NCI-H1092 (cell line): ENCODE data around the gene PGA5.

Experiments
- DNase-seq: peaks from one replicate; lab custom pipeline; 2025; lab: John Stamatoyannopoulos, UW

The PGA5 gene

DNA sequence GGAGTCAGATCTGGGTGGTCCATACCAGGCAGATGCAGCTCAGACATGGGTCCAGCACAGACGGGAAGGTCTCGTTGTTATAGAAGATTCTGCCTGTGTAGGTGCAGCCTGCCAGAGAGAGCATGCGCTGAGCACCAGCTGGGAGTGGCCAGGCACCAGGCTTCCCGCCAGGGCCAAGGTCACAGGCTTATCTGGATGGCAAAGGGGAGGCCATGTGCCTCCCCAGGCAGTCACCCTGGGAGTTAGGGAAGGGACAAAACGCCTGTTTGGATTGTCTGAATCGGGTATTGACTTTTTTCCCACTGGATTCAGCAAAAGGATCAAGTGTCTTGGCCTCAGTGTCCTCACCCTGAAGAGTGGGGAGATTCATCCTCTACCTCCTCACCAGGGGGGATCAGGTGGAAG lies 26.5 kb downstream of the PGA5 start:
- DNase-seq, result no peak

DNA sequence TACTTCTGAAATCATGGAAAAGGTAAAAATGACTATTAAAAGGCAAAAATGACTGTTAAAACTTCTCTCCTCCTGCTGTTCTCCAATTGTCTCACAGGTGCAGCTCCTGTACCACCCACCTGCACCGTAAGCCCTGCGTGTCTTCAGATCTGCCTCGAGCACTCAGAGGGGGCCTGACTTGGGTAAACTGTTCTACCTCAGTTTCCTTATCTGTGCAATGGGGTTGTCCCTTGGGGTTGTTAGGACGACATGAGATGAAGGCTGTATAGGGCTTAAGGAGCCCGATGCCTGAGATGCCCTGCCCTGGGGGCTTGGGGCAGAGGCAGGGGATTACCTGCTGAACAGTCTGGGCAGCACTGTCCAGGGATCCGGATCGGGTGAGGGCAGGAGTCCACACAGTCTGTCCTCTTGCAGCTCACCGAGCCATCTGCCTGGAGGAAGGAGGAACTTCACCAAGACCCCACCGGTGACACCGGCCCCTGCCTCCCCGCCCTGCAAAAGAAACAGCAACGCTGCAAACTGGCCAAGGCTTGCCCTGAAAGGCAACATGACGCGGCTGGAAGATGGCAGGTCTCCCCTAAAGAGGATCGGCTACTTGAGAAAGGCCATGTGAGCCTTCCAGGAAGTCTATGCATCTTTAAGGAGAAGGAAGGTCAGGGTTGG lies 27.7 kb downstream of the PGA5 start:
- no peak for DNase-seq

- DNase-seq, result no peak
Observed at GRCh38 chr11:61270354-61271076, 29.5 kb downstream of the PGA5 start.

DNA sequence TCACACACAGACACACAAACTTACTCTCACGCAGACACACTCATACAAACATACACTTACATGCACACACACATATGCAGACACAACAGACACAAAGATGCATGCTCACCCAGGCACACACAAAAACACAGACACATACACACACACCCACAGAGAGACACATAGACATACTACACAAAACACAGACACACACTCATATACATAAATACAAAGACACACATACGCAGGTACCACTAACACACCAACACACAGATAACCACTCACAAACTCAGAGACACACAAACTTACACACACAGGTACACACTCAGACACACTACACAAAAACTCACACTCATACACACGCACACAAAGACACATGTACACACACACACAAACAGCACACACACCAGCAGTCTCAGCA lies 31.8 kb downstream of the PGA5 start:
- no peak for DNase-seq

GRCh38 chr11:61273178-61274078 lies 32.5 kb downstream of the PGA5 start:
- DNase-seq, result peak; percentile 51

GRCh38 chr11:61274084-61274483 lies 33.1 kb downstream of the PGA5 start:
- DNase-seq, result no peak

- no peak for DNase-seq
Observed at GRCh38 chr11:61275191-61275590, 34.2 kb downstream of the PGA5 start.

DNA sequence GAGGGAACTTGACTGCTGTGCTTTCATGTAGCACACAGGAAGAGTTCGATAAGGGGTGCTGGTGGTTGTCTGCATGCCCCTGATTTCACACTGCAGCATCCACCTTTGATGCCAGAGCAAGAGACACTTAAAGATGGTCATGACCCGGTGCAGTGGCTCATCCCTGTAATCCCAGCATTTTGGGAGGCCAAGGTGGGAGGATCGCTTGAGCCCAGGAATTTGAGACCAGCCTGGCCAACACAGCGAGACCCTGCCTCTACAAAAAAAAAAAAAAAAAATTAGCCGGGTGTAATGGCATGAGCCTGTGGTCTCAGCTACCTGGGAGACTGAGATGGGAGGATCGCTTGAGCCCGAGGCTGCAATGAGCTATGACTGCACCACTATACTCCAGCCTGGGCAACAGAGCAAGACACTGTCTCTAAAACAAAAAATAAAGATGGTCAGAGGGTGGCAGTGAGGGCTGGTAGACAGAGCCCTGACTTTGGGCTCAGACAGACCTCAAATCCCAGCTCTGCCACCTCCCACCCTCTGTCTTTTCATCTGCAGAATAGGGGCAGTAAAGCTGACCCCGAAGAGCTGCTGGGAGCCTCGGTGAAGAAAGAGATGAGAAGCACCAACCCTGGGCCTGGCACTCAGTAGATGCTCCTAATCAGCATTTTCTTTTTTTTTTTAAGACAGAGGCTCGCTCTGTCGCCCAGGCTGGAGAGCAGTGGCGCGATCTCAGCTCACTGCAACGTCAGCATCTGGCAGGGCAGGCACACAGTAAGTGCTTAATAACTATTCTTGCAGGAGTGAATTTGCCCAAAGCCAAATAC lies 36.4 kb downstream of the PGA5 start:
- DNase-seq, result no peak

GRCh38 chr11:61278001-61278470 lies 37.1 kb downstream of the PGA5 start:
- no peak for DNase-seq

- DNase-seq, result no peak
Observed at GRCh38 chr11:61279934-61280659, 39.1 kb downstream of the PGA5 start.

DNA sequence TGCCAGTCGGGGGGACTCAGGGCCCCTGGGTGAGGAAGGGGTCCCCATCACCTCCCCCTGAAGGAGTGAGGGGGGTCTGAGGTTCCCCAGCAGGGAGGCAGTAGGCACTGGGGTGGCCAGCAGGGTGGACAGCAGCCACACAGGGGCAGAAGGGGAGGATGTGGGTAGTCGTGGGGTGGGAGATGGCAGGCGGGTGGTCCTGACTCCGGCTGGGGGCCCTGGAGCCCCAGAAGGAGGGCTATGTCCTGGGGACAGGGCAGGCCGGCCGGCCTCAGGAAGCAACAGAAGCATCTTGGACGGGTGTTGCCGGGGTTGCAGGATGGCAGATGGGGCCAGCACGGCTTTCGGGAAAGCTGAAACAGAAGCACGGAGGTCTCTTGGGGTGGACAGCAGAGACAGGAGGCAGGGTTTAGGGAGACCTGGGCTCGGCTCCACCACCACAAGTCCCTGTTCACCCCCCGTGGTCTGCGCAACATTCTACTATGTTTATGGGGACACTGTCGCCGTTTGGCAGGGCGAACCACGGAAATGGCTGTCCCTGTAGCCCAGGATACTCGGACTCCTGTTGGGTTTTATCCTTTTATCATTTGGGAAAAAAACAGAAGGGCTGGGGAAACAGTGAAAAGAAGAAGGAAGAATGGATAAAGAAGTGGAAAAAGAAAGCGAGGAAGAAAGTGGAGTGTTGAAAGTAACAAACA lies 40.1 kb downstream of the PGA5 start:
- no peak for DNase-seq

GRCh38 chr11:61281581-61282250 lies 40.7 kb downstream of the PGA5 start:
- DNase-seq, result no peak

DNA sequence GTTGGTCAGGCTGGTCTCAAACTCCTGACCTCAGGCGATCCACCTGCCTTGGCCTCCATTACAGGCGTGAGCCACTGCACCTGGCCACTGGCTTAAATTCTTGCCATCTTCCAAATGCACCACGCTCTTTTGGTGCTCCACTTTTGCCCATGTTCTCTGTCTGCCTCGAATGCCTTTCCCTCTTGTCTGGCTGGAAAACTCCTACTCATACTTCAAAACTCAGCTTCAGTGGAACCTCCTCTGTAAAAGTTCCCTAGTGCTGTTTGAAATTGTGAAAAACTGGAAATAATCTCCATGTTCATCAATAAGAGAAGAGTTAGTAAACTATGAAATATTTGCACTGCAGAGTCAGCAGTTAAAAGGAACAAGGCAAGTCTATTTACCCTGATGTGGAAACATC lies 42.6 kb downstream of the PGA5 start:
- DNase-seq, result no peak

DNA sequence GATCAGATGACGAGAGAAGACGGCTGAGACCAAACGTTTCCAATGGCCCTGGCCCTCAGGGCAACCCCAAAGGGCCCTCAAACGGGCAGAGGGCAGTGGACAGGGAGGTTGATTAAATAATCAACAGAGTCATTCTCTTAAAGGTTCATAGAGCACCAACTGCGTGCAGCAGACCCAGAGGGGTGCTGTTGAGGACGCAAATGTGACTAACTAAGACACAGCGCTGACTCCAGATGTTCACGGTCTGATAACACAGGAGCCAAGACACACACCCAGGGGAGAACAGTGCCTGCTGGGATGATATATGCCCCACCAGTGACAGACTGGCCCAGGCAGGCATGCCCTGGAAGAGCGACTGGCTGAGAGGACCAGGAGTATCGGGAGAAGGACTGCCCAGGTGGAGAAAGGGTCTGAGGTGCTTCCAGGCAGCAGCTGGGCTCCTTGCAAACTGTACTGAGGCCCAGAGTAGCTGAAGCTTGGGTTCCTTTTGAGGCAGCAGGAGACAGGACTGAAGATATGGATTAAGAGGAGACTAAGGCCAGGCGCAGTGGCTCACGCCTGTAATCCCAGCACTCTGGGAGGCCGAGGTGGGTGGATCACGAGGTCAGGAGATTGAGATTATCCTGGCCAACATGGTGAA lies 46.5 kb downstream of the PGA5 start:
- DNase-seq, result no peak

GRCh38 chr11:61290905-61291690 lies 50.1 kb downstream of the PGA5 start:
- DNase-seq, result no peak

GRCh38 chr11:61292356-61292755 lies 51.4 kb downstream of the PGA5 start:
- DNase-seq, result no peak

GRCh38 chr11:61293867-61294716 lies 53.1 kb downstream of the PGA5 start:
- peak; percentile 53 for DNase-seq
